Stimulated activated CD8-positive, alpha-beta memory T cell treated with anti-CD3 and anti-CD28 coated beads, Interleukin-15, amount 100 ng/mL, for 4 hours (primary cell): ENCODE measurements around the gene MYO18A.
"Not testable (repeated sequence)": the region's sequence is repeated elsewhere in the genome, so short reads cannot be mapped to it uniquely, and the experiment has no call there.

Experiments used
- DNase-seq, 2 donors: peaks; one replicate each; pipeline ENCODE4 v3.0.0-alpha.2; 2020; ENCODE audit warnings: low read depth in 2 of 2

The MYO18A gene, protein sequence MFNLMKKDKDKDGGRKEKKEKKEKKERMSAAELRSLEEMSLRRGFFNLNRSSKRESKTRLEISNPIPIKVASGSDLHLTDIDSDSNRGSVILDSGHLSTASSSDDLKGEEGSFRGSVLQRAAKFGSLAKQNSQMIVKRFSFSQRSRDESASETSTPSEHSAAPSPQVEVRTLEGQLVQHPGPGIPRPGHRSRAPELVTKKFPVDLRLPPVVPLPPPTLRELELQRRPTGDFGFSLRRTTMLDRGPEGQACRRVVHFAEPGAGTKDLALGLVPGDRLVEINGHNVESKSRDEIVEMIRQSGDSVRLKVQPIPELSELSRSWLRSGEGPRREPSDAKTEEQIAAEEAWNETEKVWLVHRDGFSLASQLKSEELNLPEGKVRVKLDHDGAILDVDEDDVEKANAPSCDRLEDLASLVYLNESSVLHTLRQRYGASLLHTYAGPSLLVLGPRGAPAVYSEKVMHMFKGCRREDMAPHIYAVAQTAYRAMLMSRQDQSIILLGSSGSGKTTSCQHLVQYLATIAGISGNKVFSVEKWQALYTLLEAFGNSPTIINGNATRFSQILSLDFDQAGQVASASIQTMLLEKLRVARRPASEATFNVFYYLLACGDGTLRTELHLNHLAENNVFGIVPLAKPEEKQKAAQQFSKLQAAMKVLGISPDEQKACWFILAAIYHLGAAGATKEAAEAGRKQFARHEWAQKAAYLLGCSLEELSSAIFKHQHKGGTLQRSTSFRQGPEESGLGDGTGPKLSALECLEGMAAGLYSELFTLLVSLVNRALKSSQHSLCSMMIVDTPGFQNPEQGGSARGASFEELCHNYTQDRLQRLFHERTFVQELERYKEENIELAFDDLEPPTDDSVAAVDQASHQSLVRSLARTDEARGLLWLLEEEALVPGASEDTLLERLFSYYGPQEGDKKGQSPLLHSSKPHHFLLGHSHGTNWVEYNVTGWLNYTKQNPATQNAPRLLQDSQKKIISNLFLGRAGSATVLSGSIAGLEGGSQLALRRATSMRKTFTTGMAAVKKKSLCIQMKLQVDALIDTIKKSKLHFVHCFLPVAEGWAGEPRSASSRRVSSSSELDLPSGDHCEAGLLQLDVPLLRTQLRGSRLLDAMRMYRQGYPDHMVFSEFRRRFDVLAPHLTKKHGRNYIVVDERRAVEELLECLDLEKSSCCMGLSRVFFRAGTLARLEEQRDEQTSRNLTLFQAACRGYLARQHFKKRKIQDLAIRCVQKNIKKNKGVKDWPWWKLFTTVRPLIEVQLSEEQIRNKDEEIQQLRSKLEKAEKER (N-terminal part only)

GRCh38 chr17:29180034-29180787, at the start of gene MYO18A:
Gene MYO18A (minus strand): TSS chr17:29180398. CDS start chr17:29166940, 13,458 bp downstream.
- peak; percentile 48 for DNase-seq

DNA sequence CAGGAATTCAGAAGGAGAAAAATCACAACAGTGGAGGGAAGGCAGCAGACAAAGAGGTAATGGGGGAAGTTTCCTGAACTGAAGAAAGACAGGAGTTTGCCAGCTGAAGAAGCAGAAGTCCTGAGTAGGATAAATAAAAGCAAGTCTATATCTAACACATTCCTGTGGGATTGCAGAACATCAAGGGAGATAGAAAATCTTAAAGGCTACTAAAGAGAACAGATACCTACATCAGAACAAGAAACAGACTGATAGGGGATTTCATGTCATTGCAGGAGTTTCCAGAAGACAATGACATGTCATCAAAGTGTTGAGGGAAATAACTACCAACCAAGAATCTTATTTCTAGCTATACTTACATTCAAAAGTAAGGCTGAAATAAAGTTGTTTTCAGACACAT, 45.2 kb upstream of the MYO18A start:
- DNase-seq: no peak

GRCh38 chr17:29221338-29221737, 41.1 kb upstream of the MYO18A start:
- DNase-seq: not testable (repeated sequence)

DNA sequence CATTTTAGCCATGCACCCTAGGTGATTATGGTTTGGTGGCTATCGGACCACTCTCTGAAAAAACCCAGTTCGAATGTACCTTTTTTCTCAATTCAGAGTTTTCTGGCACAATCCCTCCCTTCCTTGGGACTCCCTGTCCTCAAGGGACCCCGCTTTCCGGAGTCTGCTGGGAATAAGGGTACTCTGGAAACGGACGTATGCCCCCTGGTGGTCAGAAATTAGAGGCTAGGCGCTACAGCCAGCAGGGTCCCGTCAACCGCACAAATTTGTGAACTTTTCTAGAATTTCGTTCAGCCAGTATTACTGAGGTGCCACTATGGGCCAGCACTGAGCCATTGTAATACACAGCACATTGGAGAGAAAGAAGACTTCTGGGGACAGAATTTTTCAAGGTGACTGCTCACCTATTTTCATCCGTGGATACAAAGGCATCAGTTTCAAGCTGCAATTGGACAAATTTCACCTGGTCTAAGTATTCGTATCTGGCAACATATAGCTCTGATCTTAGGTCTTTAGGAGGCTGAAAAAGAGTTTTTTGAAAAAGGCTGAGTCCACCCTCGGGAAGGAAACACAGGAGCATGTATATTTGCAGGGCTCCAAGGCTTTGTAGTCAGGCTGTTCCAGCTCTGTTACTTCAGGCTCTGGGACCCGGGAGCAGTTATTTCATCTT, 39.3 kb upstream of the MYO18A start:
- peak; percentile 14 to 29 for DNase-seq

DNA sequence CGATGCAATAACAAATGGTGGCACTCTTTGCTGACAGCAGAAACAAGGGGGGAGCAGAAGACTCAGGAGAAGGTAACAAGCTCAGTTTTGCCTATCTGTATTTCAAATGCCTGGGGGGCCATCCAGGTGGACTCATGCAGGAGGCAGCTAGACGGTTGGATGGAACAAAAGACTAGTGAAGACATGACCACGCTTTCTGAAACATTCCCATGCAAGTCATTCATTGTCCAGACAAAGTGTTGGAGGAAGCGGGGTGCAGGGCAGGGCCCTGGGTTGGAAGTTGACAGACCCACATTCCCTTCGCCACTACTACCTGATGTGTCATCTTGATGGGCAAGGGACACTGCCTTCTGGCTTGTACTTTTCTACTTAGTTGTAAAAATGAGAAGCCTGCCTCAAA, 36.7 kb upstream of the MYO18A start:
- no peak for DNase-seq

DNA sequence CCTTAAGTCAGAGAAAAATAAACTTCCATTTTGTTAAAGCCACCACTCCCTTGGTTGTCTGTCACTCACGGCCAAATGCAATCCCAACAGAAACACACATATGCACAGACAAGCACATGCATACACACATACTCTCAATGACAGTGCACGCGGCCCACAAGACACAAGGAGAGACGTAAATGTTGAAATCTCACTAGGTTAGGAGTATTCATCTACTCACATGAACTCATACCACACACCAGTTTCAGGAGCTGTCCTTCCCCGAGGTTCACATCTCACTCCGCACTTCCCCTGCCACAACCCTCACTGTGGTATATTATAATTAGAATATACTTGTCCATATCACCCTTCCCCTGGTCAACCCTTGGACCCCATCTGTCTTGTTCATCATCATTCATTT, 36.0 kb upstream of the MYO18A start:
- DNase-seq: no peak

DNA sequence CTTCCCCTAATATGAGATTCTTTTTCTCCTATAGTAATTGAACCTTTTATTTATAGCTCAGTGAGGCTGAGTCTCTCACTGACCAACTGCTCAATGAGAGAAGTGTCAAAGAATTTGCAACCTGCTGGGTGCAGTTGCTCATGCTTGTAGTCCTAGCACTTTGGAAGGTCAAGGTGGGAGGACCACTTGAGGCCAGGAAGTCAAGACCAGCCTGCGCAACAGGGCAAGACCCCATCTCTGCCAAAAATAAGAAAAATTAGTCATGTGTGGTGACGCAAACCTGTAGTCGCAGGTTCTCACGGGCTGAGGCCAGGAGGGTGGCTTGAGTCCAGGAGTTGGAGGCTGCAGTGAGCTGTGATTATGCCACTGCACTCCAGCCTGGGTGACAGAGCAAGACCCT, 35.5 kb upstream of the MYO18A start:
- no peak for DNase-seq

DNA sequence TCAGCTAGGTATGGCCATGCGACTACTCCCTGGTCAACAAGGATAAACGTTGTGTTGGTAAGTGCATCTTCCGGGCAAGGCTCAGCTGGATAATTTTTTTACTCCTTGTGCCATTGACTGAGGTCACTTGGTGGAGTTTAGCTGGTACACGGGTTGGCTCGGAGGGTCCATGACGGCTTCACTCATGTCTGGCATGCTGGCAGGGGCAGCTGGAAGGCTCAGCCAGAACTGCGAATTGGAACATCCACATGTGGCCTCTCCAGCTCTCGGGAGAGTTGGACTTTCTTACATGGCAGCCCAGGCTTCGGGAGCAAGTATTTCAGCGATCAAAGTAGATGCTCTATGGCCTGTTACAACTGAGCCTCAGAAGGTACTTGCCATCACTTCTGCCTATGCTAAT, 35.0 kb upstream of the MYO18A start:
- no peak for DNase-seq

DNA sequence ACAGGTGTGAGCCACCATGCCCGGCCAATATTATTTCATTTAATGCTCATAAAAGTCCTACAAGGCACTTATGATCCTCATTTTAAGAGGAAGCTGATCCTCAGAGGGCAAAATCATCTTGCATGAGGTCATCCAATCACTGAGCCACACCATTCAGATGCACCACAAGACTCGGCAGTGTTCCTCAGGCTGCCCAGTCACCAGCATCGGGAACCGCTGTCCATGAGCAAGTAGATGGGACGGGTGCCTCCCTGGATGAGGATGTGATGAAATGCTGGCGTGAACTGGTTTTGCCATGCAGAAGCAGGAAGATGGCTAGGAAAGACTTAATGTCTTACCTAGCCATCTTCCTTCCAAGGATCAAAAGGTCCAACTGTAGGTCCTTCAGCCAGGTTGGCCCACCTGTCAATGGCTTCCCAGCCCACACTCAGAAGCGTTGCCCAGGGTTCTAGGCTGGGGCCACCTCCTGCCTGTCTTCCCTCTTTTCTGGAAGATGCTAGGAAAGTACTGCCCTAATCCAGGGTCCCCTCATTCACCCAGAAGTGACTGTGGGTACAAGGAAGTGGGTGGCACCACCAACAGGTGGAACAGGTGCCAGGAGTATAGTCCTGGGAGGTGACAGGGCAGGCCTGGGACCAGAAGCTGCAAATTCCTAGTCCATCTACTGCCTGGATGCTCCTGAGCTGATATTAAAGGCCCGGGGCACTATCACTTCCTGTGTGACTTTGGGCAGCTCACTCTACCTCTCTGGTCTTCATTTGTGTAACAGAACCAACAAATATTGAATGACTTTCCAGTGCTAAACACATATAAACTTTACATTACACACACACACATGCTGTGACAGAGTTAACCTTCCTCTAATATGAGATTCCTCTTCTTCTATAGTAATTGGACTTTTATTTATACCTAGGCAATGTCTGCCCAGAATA, 34.3 kb upstream of the MYO18A start:
- no peak for DNase-seq

DNA sequence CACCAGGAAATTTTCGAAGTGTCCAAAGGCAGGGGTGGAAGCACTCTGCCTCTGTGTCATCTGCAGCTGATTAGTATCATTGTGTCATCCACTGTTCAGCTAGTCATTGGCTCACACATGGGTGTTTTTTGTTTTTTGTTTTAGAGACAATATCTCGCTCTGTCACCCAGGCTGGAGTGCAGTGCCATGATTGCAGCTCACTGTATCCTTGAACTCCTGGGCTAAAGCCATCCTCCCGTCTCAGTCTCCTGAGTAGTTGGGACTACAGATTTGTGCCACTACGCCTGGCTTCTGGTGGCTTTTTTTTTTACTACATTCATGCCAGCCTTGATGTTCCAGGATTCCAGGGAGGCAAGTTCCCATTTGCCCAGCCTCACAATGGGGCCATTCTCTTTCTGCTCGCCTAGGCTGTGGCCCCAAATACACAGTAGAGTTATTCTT, 32.5 kb upstream of the MYO18A start:
- no peak for DNase-seq

GRCh38 chr17:29212094-29212631, 32.0 kb upstream of the MYO18A start:
- DNase-seq: no peak

DNA sequence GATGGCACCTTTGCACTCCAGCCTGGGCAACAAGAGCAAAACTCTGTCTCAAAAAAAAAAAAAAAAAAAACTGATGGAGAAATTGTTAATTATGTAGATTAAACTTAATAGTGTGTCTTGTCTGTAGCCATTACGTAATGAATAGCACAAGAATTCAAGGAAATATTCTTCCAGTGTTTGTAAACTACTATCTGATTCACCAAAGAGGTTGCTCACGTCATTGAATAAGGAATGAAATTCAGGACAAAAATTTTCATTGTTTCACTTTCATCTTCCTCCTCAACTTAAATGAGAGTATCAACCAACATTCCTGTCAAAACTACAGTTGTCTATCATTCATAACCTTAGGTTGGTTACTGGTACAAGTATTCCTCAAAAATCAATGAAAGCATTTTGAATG, 30.7 kb upstream of the MYO18A start:
- no peak for DNase-seq

DNA sequence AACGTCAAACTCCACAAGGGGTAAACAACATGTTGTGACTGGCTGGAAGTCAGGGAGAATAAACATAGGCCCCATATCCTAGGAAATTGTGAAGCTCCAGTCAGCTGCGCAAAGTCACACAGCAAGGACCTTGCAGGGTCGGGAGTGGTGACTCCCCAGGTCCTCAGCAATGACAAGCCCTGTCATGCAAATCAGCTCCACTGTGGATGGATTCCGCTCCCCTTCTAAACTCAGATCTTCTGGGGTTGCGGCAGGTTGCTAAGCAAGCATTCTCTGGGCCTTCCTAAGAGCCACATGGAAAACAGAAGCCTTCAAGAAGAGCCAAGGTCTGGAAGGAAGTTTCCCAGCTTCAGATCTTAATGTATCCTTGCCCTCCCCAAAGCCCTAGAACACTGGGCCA, 28.9 kb upstream of the MYO18A start:
- DNase-seq: no peak

- DNase-seq: no peak
Measured at GRCh38 chr17:29207975-29208374, 27.8 kb upstream of the MYO18A start.

DNA sequence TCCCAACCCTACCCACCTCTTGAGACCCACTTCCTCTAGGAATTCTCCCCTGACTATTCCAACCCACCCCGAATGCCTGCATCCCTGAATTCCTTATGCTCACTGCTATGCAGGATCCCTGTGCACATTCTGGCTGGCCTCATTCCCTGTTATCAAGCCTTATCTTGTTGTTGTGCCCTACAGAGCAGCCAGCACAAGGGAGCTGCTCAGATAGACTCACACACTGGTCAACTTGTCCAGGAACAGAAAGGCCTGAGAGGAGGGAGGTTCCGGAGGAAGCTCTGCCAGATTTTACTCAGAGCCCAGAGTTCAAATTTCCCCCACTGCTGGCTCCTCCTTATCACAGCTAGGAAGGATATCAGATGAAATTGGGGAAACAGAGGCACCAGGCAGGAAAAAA, 24.8 kb upstream of the MYO18A start:
- DNase-seq: no peak

GRCh38 chr17:29204068-29204804, 24.0 kb upstream of the MYO18A start:
- DNase-seq: not testable (repeated sequence)

DNA sequence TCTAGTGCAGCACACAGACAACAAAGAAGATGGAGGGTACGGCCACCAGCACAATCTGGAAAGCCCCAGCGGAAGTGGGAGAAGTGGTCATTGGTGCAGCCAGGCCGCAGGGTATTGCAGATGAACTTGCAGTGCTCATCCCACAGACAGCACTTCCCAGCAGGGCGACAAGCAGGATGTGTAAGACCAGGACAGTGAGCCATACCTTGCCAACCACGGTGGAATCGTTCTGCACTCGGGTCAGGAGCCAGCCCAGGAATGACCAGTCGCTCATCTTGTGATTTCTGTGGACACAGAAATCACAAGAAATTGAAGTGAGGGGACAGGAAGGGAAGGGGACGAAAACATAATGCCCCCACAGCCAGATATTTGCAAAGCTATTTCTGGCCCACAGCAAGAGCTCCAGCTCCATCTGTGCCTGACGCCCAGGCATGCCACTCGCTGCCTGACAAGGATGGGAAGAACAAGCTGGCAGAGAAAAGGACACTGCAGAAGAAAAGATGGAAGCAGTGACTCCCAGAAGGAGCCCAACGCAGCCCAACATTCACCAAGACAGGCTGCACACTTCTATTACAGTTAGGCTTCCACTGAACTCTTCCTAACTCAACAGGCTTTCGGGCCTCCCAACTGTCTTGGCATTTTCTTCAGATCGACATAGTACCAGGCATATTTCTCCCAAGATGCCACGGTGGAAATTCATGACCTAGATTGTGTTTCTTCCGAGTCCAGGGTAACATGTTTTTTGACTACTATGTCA, 17.5 kb upstream of the MYO18A start:
- no peak for DNase-seq
